HuH-7 (cell line): Measurements from ENCODE around the gene OVCA2.

Source experiments
- DNase-seq: peaks from one replicate; pipeline ENCODE4 v3.0.0; 2011; ENCODE audit warnings: low spot score

OVCA2 gene

DNA sequence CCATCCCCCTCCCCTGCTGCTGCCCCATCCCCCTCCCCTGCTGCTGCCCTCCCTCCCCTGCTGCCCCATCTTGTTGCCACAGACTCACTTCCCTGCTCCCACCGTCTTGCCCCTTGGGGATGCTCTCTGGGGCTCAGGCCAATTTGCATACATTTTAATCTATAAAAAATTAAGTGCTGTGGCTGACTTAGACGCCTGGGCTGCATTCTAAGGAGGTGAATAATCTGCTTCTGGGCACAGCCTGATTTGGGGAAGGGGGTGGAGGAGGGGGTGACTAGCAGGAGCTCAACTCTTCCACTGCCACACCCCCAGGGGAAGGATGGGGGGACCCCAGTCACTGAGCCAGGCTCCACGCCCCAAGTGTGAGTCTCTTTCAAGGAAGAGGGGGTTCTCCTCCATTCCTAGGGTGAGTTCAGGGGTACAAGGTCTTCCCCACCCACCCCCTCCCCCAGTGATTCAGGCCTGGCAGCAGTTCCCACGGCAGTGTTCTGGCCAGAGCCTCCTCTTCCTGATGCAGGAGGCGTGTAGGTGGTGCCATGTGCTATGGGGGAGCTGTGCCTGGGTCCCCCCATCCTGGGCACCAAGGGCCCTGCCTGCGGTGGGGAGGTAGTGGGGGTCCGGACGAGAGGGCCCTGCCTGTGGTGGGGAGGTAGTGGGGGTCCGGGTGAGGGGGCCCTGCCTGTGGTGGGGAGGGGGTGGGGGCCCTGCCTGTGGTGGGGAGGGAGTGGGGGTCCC, 6.8 kb upstream of the OVCA2 start:
- DNase-seq: no peak

DNA sequence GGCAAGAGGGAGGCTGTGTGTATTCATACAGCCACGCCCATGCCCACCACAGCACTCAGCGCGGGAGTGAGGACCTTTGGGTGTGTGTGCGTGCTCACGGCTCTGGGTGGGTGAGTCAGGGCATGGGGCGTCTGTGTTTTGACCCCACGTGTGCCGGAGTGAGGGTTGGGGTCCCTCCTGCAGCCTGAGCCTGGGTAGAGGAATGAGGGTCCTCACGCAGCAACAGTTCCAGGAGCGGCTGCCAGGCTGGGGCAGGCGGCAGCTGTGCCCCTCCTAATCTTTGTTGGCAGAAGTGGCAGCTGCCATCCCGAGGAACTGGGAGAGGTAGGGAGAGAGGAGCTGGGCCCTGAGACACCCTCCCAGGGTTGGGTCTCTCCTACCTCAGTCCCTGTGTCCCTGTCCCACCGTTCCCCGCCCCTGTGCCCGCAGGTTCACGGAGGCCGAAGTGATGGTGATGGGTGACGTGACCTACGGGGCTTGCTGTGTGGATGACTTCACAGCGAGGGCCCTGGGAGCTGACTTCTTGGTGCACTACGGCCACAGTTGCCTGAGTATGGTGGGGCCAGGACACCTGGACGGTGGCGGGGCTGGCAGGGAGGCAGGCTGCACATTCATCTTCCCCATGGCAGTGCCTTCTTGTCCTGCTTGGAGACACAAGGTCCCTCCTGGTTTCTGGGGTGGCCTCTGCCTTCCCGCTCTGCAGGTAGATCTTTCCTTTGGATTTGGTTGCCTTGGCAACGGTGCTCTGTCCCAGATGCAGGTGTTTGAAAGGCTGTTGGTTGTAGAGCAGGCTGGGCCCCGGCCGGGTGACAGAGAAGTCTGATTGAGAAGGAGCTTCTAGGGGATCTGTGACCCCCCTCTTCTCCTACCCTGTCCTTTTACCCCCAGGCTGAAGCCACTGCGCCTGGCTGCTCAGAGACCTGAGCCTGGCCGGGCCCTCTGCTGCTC, 6.0 kb upstream of the OVCA2 start:
- DNase-seq: no peak

GRCh38 chr17:2037155-2037554, 4.7 kb upstream of the OVCA2 start:
- DNase-seq: no peak

DNA sequence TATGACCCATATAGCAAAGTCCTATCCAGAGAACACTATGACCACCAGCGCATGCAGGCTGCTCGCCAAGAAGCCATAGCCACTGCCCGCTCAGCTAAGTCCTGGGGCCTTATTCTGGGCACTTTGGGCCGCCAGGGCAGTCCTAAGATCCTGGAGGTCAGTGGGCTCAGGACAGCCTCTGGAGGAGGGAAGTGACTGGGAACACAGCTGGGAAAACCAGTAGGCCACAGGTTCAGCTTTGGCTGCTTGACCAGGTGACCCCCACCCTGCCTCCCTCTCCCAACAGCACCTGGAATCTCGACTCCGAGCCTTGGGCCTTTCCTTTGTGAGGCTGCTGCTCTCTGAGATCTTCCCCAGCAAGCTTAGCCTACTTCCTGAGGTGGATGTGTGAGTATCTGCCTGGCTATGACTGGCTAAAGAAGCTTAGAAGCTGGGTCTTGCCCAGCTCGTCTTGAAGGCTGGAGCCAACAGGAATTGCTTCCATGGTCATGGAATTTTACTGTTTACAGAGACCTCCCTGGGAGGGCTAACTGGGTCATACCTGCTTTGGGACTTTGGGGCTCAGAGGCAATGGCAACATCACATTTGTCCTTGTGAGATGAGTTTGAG, 1.5 kb upstream of the OVCA2 start:
- no peak for DNase-seq

DNA sequence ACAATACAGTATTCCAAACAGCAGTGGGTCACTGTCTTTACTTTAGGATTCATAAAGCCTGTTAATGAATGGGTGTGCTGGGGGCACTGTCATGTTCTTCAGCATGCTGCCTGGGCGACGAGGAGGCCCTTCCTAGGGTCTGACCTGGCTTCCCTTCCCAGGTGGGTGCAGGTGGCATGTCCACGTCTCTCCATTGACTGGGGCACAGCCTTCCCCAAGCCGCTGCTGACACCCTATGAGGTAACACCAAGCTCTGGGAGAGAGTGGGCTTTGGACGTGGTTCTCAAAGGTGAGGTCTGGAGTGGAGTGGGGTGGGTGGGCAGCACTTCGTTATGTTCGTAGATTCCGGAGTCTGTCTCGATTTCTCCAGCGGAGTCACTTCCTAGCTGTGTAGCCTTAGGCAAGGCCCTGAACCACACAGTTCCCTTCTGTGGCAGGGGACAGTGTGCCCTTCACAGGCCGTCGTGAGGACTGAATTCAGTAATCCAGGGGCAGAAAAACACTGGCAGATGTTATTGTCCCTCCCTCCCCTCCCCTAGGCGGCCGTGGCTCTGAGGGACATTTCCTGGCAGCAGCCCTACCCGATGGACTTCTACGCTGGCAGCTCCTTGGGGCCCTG, 771 bp upstream of the OVCA2 start:
- no peak for DNase-seq

GRCh38 chr17:2042390-2042847, 597 bp downstream of the OVCA2 start:
- peak; percentile 50 for DNase-seq

- no peak for DNase-seq
These were observed 1.1 kb downstream of the OVCA2 start for GRCh38 chr17:2042933-2043332.

- DNase-seq: no peak
These were observed 2.0 kb downstream of the OVCA2 start for GRCh38 chr17:2043785-2044184.

GRCh38 chr17:2044263-2044894, 2.6 kb downstream of the OVCA2 start:
- DNase-seq: no peak

GRCh38 chr17:2047590-2047989, 5.8 kb downstream of the OVCA2 start:
- no peak for DNase-seq

DNA sequence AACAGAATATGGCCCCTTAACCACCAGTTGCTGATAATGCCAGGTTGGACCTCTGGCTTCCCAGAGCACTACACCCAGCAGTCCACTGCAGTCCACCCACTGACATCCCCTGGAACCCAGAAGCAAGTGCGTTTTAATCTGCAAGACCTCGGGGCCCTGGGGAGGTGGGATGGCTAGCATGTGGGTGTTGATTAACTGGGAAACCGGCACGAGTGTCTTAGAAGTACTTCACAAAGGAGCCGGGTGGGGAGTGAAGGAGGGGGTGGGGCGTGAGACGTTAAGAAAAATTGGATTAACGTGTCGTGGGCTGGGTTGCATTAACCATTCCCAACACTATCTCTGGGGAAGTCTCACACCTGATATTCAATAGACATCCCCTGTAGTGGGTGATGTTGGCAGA, 7.0 kb downstream of the OVCA2 start:
- no peak for DNase-seq

- DNase-seq: peak; percentile 58
These were observed 7.8 kb downstream of the OVCA2 start for GRCh38 chr17:2049333-2050299.

DNA sequence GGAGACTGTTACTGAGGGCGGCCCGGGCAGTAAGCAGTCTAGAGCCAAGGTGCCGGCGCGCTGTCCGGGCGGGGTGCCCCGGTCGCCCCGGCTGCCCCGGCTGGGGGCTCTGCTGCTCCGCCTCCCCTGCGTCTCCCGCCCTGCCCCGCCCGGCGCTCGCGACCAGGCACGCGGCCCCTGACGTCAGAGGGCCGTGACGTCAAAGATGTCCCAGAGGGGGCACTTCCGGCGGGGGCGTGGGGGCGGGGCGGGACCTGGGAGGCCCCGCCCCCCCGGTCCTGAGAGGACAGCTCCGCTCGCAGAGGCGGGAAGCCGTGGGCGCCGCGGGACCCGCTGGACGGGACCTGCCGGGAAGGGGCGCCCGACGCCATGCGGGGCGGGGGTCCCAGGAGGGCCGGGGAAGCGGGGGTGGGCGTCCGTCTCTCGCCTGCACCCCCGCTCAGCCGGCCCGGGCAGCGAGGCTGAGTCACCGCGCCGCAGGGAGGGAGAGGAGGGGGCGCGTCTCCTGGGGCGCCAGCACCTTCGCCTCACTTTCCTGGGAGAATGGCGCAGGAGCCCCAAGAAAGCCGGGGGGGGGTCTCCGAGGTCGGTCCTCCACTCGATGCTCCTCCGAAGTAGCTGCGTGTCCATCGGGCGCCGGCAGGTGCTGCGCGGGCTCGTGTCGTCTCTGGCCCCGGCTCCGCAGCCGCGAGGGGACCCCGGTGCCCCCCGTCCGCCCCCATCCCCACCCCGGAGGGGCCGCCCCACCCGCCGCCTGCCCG, 8.7 kb downstream of the OVCA2 start:
- DNase-seq: peak; percentile 57

DNA sequence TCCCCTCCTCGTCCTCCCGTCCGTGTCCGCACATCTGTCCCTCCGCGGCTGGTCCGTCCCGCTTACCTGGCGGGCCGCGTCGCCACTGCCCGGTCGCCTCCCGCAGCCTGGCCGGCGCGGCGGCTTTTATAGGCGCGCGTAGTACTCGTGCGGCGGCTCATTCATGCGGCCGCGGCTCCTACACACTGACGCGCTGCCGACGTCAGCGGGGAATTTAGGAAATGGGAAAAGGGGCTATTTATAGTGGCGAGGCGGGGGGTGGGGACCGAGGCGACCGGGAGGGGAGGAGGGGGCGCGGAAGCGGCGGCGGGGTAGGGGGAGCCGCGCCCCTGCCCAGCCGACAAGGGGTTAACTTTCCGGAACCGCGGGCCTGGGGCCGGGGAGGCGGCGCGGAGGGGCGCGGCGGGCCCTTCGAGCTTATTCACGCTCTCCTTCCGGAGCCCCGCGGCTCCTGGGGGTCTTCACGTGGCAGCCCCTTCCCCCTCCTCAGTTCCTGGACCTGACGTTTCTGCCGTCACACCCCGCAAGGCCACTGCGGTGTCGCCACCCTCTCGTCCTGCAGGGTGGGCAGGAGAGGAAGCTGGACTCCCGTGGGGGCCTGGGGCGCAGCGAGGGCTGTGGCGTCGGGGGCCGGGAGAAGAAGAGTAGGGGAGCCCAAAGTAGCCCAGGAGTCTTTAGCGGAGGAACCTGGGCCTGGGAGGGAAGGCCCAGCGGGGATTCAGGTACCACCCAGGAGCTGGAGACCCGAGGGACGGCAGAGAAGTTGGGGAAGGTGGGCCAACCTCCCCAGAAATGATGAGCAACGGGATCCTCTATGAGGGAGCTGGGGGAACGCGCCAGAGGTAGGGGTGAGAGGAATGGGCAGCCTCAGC, 9.5 kb downstream of the OVCA2 start:
- DNase-seq: no peak

DNA sequence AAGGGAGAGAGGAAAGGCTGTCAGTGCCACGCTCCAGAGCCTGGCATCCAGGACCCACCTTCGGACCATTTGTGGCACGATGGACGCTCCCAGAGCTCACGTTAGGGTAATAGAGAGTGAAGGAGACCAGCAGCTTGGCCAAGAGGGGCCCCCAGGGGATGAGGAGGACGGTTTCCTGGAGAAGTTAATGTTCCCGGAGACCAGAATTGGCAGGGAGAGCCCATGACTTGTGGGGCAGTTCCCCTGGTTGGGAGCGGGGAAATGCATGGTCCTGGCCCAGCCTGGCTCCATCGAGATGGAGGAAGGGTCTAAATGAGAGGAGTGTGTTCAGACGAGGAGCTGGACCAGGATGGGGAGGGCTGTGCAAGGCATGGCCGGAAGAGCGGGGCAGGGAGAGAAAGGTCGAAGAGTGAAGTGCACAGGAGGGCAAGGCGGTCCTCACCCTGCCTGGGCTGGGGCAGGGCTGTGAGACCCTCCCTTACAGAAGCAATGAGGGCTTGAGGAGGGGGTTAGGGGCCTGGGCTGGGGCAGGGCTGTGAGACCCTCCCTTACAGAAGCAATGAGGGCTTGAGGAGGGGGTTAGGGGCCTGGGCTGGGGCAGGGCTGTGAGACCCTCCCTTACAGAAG, 10.2 kb downstream of the OVCA2 start:
- no peak for DNase-seq

GRCh38 chr17:2053380-2054261, 11.8 kb downstream of the OVCA2 start:
- peak; percentile 63 for DNase-seq

GRCh38 chr17:2054262-2054511, 12.4 kb downstream of the OVCA2 start:
- no peak for DNase-seq
